Right lobe of liver (tissue), 6 donors: ENCODE measurements around the gene PTPRK. TPM values are rescaled to one million over a fixed set of nuclear protein-coding genes. Genes with fewer than 3 reads are reported as not detected.

Source experiments
- ATAC-seq, 4 donors: fragments of 200-7000 bp; cut with Tn5 transposase; one replicate each; pipeline ENCODE4 v1.9.1; 2020; ENCODE audit warnings: mild to moderate bottlenecking in 4 of 4, moderate library complexity in 4 of 4
- DNase-seq, 3 donors: peaks; one replicate each; pipeline ENCODE4 v3.0.0-alpha.2; 2020
- H3K27ac ChIP-seq, 3 donors: fragments of 200-600 bp; one replicate each; pipeline ENCODE4 v1.8.0; 2022
- H3K27me3 ChIP-seq, 2 donors: fragments of 200-600 bp; one replicate each; pipeline ENCODE4 v1.8.0; 2022
- H3K36me3 ChIP-seq, 4 donors: fragments of 200-600 bp; sonication (generic) in 1 of 4; one replicate each; pipeline versions ENCODE4 v1.5.1 to v1.8.0; 2017 to 2022; ENCODE audit warnings: control low read depth in 1 of 4
- H3K4me1 ChIP-seq, 4 donors: fragments of 200-600 bp; sonication (generic) in 1 of 4; one replicate each; pipeline versions ENCODE4 v1.5.1 to v1.8.0; 2017 to 2022; ENCODE audit warnings: control low read depth in 1 of 4
- H3K4me3 ChIP-seq, 3 donors: fragments of 200-600 bp; one replicate each; pipeline ENCODE4 v1.8.0; 2022
- H3K9me3 ChIP-seq, 4 donors: fragments of 200-600 bp; sonication (generic) in 1 of 4; one replicate each; pipeline versions ENCODE4 v1.5.1 to v1.8.0; 2017 to 2022; ENCODE audit warnings: control low read depth in 1 of 4
- CTCF ChIP-seq, 4 donors: fragments of 200-600 bp in 3 of 4; fragments of 450-650 bp in 1 of 4; IDR thresholded peaks; one replicate each; pipeline versions ENCODE4 v1.5.1 to v1.8.0; 2016 to 2022; ENCODE audit warnings: antibody characterized with exemption in 4 of 4, mild to moderate bottlenecking in 2 of 4
- POLR2A ChIP-seq: fragments of 450-650 bp; IDR thresholded peaks from one replicate; pipeline ENCODE4 v1.6.1; 2017; ENCODE audit warnings: antibody characterized with exemption, mild to moderate bottlenecking
- WGBS: methylation state at CpG from one replicate; pipeline ENCODE4 v1.1.6; 2018; ENCODE audit warnings: low coverage, low lambda C conversion rate; ENCODE audit not compliant: insufficient coverage; ENCODE audit errors: missing lambda C conversion rate; 5-methylcytosine and 5-hydroxymethylcytosine counted together
- intact Hi-C, 2 donors: fragments of 100-400 bp; cut with DNase I; formaldehyde crosslinking; loops; one replicate each; pipeline versions ENCODE4 v1.11.2 to v1.14.1; 2022
- total RNA-seq, 6 experiments: library from RNA; depleted of rRNA in 2 of 6; stranded (reverse); fragments of >200 nt in 2 of 6; fragmentation: NEBNext Ultra II Directional in 3 of 6; extraction: Animal tissue kit (Norgen Biotek cat#: 25700) in 3 of 6; gene quantifications; one replicate each; pipeline versions ENCODE4 v1.1.0 to v1.2.4, GENCODE V29; 2016 to 2023
- donor health status: DM: no; HTN: yes; CAD: no.
- donor health status: DM: no; HTN: no; CAD: no.
- donor health status: DM: no; HTN: no; CAD: no.
- donor health status: DM: no; HTN: yes; CAD: no.
- donor health status: DM: no; HTN: yes; CAD: no.

The PTPRK gene
- total RNA-seq, 6 experiments from 2014 or later, result 27.7 to 54.5 (median 35.7) TPM

GRCh38 chr6:128461501-128461900, 58.9 kb downstream of the PTPRK start:
- intact Hi-C loops, result no loop called here
- peaks cover 0 to 26% (median 11%) of the 10 kb centered on the region in 4 donors for H3K4me1 ChIP-seq
- H3K9me3 ChIP-seq, result no peaks in the 10 kb centered on the region
- peak in 3 of 4 donors; percentile 30 to 53 (median 45) for ATAC-seq
- H3K27ac ChIP-seq, result no peak overlapping the region
- no peak for DNase-seq
- WGBS, result 38% methylated on average over 3 of the region's 3 CpGs
- no peaks in the 10 kb centered on the region for H3K27me3 ChIP-seq
- H3K4me3 ChIP-seq, result no peak overlapping the region
- H3K36me3 ChIP-seq, result no peaks in the 10 kb centered on the region
- no peak for TF ChIP-seq CTCF (IDR thresholded peaks at IDR 0.05)
- no peak for TF ChIP-seq POLR2A

- ATAC-seq (no peak), DNase-seq (no peak)
- Histone ChIP-seq H3K36me3 (no peaks in the 10 kb centered on the region), H3K4me1 (peaks cover 0 to 4% (median 0%) of the 10 kb centered on the region in 4 donors), H3K4me3 (no peak overlapping the region), H3K27ac (no peak overlapping the region), H3K9me3 (no peaks in the 10 kb centered on the region), H3K27me3 (no peaks in the 10 kb centered on the region)
- 59% methylated on average over 2 of the region's 2 CpGs for WGBS
- intact Hi-C loops, result no loop called here
- TF ChIP-seq POLR2A, result no peak
- no peak for TF ChIP-seq CTCF (IDR thresholded peaks at IDR 0.05)
These were observed 63.7 kb downstream of the PTPRK start for GRCh38 chr6:128456510-128457230.

GRCh38 chr6:128455959-128456358, 64.4 kb downstream of the PTPRK start:
- intact Hi-C loops, result no loop called here
- Histone ChIP-seq H3K27me3 (no peaks in the 10 kb centered on the region), H3K36me3 (no peaks in the 10 kb centered on the region), H3K27ac (no peak overlapping the region), H3K4me3 (no peak overlapping the region), H3K4me1 (peaks cover 0 to 4% (median 0%) of the 10 kb centered on the region in 4 donors), H3K9me3 (no peaks in the 10 kb centered on the region)
- TF ChIP-seq POLR2A, result no peak
- TF ChIP-seq CTCF (IDR thresholded peaks at IDR 0.05), result no peak
- no peak for DNase-seq
- 80% methylated on average over 3 of the region's 3 CpGs for WGBS
- no peak for ATAC-seq

- 58% methylated on average over 2 of the region's 2 CpGs for WGBS
- no peak for ATAC-seq
- DNase-seq, result no peak
- Histone ChIP-seq H3K36me3 (no peaks in the 10 kb centered on the region), H3K27me3 (no peaks in the 10 kb centered on the region), H3K4me3 (no peak overlapping the region), H3K9me3 (no peaks in the 10 kb centered on the region), H3K27ac (no peak overlapping the region), H3K4me1 (peaks cover 0 to 4% (median 0%) of the 10 kb centered on the region in 4 donors)
- intact Hi-C loops, result no loop called here
- no peak for TF ChIP-seq CTCF (IDR thresholded peaks at IDR 0.05)
- no peak for TF ChIP-seq POLR2A
These were observed 67.7 kb downstream of the PTPRK start for GRCh38 chr6:128452713-128453112.
